Loucy (cell line): ENCODE results near the gene TMEM41B.

Experiments
- H2AFZ ChIP-seq: fragments of 200-600 bp; sonication (generic); 2 replicates; pipeline ENCODE4 v1.6.0; 2016; ENCODE audit warnings: antibody characterized with exemption, mild to moderate bottlenecking, low read length, moderate library complexity
- H3F3A ChIP-seq: fragments of 200-600 bp; 2 replicates; pipeline ENCODE4 v1.6.0; 2016; ENCODE audit warnings: antibody characterized with exemption, low read depth, mild to moderate bottlenecking
- H3K27me3 ChIP-seq: fragments of 200-600 bp; sonication (generic); 2 replicates; pipeline ENCODE4 v1.6.1; 2014; ENCODE audit warnings: low read length, mild to moderate bottlenecking; ENCODE audit not compliant: insufficient read depth, poor library complexity, severe bottlenecking
- H3K36me3 ChIP-seq: fragments of 200-600 bp; sonication (generic); 2 replicates; pipeline ENCODE4 v1.6.1; 2016; ENCODE audit warnings: low read length; ENCODE audit not compliant: insufficient read depth
- H3K4me1 ChIP-seq: fragments of 200-600 bp; sonication (generic); 2 replicates; pipeline ENCODE4 v1.5.1; 2014; ENCODE audit warnings: low read length, mild to moderate bottlenecking; ENCODE audit not compliant: insufficient read depth, poor library complexity, severe bottlenecking
- H3K4me2 ChIP-seq: fragments of 200-600 bp; sonication (generic); 2 replicates; pipeline ENCODE4 v1.6.0; 2014; ENCODE audit warnings: antibody characterized with exemption, low read length, low read depth, mild to moderate bottlenecking; ENCODE audit not compliant: poor library complexity, severe bottlenecking
- H3K4me3 ChIP-seq: fragments of 200-600 bp; sonication (generic); 2 replicates; pipeline ENCODE4 v1.5.1; 2014; ENCODE audit warnings: low read length, mild to moderate bottlenecking, mixed read lengths; ENCODE audit not compliant: poor library complexity, severe bottlenecking
- H3K79me2 ChIP-seq: fragments of 200-600 bp; sonication (generic); 2 replicates; pipeline ENCODE4 v1.6.1; 2014; ENCODE audit warnings: low read length; ENCODE audit not compliant: insufficient read depth
- H3K9ac ChIP-seq: fragments of 200-600 bp; sonication (generic); 2 replicates; pipeline ENCODE4 v1.6.0; 2014; ENCODE audit warnings: mild to moderate bottlenecking, low read depth, low read length, moderate library complexity; ENCODE audit not compliant: poor library complexity, severe bottlenecking
- H3K9me2 ChIP-seq: fragments of 200-600 bp; sonication (generic); replicated peaks from 2 replicates; pipeline ENCODE4 v1.6.1; 2016; ENCODE audit warnings: low read depth, low read length, mixed read lengths
- H3K9me3 ChIP-seq: fragments of 200-600 bp; sonication (generic); 2 replicates; pipeline ENCODE4 v1.6.1; 2014; ENCODE audit warnings: mild to moderate bottlenecking, antibody characterized with exemption, low read length, low read depth; ENCODE audit not compliant: insufficient read depth
- H4K20me1 ChIP-seq: fragments of 200-600 bp; sonication (generic); 2 replicates; pipeline ENCODE4 v1.6.0; 2014; ENCODE audit warnings: antibody characterized with exemption, low read length, mild to moderate bottlenecking; ENCODE audit not compliant: insufficient read depth, poor library complexity, severe bottlenecking
- CTCF ChIP-seq: fragments of 200-600 bp; sonication (generic); conservative IDR thresholded peaks from 2 replicates; pipeline ENCODE4 v1.5.1; 2014; ENCODE audit warnings: mild to moderate bottlenecking, antibody characterized with exemption, low read length
- EZH2phosphoT487 ChIP-seq: fragments of 200-600 bp; IDR thresholded peaks from 2 replicates; pipeline ENCODE4 v1.6.1; 2018; ENCODE audit warnings: antibody characterized with exemption, mild to moderate bottlenecking, moderate library complexity, borderline replicate concordance

TMEM41B gene

GRCh38 chr11:9280655-9281301 lies 33.6 kb downstream of the TMEM41B start:
- H3K4me2 ChIP-seq: peak overlapping the region; percentile 73
- no peaks in the 10 kb centered on the region for H3K79me2 ChIP-seq
- no peak for TF ChIP-seq CTCF
- TF ChIP-seq EZH2phosphoT487: no peak
- no peaks in the 10 kb centered on the region for H3K9me2 ChIP-seq
- H3K27me3 ChIP-seq: no peaks in the 10 kb centered on the region
- peaks cover 4% of the 10 kb centered on the region for H4K20me1 ChIP-seq
- no peaks in the 10 kb centered on the region for H3F3A ChIP-seq
- H3K9me3 ChIP-seq: no peaks in the 10 kb centered on the region
- peak overlapping the region; percentile 59 for H3K4me3 ChIP-seq
- H3K9ac ChIP-seq: peak overlapping the region; percentile 32
- peaks cover 11% of the 10 kb centered on the region for H3K4me1 ChIP-seq
- no peak overlapping the region for H2AFZ ChIP-seq
- H3K36me3 ChIP-seq: no peaks in the 10 kb centered on the region; the same call in 1 of the 2 replicates

GRCh38 chr11:9277176-9277575 lies 37.2 kb downstream of the TMEM41B start:
- no peaks in the 10 kb centered on the region for H3K9me2 ChIP-seq

GRCh38 chr11:9276571-9276970 lies 37.8 kb downstream of the TMEM41B start:
- no peak overlapping the region for H3K4me2 ChIP-seq
- H3K9me2 ChIP-seq: no peaks in the 10 kb centered on the region
- H3K4me1 ChIP-seq: peaks cover 11% of the 10 kb centered on the region
- H3K27me3 ChIP-seq: no peaks in the 10 kb centered on the region
- H3F3A ChIP-seq: no peaks in the 10 kb centered on the region
- H2AFZ ChIP-seq: no peak overlapping the region
- no peaks in the 10 kb centered on the region for H3K79me2 ChIP-seq
- H3K4me3 ChIP-seq: no peak overlapping the region
- H3K9ac ChIP-seq: no peak overlapping the region
- peaks cover 4% of the 10 kb centered on the region for H4K20me1 ChIP-seq
- peak; percentile 44 for TF ChIP-seq CTCF
- no peak for TF ChIP-seq EZH2phosphoT487
- no peaks in the 10 kb centered on the region for H3K36me3 ChIP-seq
- H3K9me3 ChIP-seq: no peaks in the 10 kb centered on the region

More at GRCh38 chr11:9277176-9277575, 37.2 kb downstream of the TMEM41B start:
- Histone ChIP-seq H3K36me3 (no peaks in the 10 kb centered on the region), H3K79me2 (no peaks in the 10 kb centered on the region), H3F3A (no peaks in the 10 kb centered on the region), H3K4me2 (no peak overlapping the region), H3K4me3 (no peak overlapping the region), H4K20me1 (peaks cover 4% of the 10 kb centered on the region), H3K27me3 (no peaks in the 10 kb centered on the region), H3K9ac (no peak overlapping the region), H2AFZ (no peak overlapping the region), H3K9me3 (no peaks in the 10 kb centered on the region), H3K4me1 (peaks cover 11% of the 10 kb centered on the region)
- no peak for TF ChIP-seq CTCF
- no peak for TF ChIP-seq EZH2phosphoT487
